ENCODE results near the gene PKNOX2. TPM values are rescaled to one million over a fixed set of nuclear protein-coding genes. Genes with fewer than 3 reads are reported as not detected.
A peak's percentile ranks its signal among the peaks of the same experiment; 100 is the strongest.

Gene PKNOX2
- total RNA-seq, 1 experiment from 2014 or later = not detected

GRCh38 chr11:125398994-125399640 lies 234.6 kb downstream of the PKNOX2 start:
- no peak for DNase-seq (ENCODE audit: low read depth in 1 of 2, low spot score in 2 of 2)
- Histone ChIP-seq H3K4me1 (replicated peaks) (no peaks in the 10 kb centered on the region), H3K36me3 (no peaks in the 10 kb centered on the region), H3K27ac (no peak overlapping the region), H3K4me3 (no peak overlapping the region), H3K27me3 (replicated peaks) (no peaks in the 10 kb centered on the region), H3K9me3 (replicated peaks) (no peaks in the 10 kb centered on the region)

GRCh38 chr11:125399945-125400344 lies 235.4 kb downstream of the PKNOX2 start:
- H3K27me3 ChIP-seq (replicated peaks) = no peaks in the 10 kb centered on the region
- no peak overlapping the region for H3K27ac ChIP-seq
- no peak for DNase-seq (ENCODE audit: low read depth in 1 of 2, low spot score in 2 of 2)
- no peaks in the 10 kb centered on the region for H3K9me3 ChIP-seq (replicated peaks)
- H3K36me3 ChIP-seq = no peaks in the 10 kb centered on the region
- H3K4me1 ChIP-seq (replicated peaks) = no peaks in the 10 kb centered on the region
- H3K4me3 ChIP-seq = no peak overlapping the region

GRCh38 chr11:125401235-125401634 lies 236.7 kb downstream of the PKNOX2 start:
- H3K4me1 ChIP-seq (replicated peaks) = no peaks in the 10 kb centered on the region
- no peaks in the 10 kb centered on the region for H3K27me3 ChIP-seq (replicated peaks)
- no peaks in the 10 kb centered on the region for H3K9me3 ChIP-seq (replicated peaks)
- no peak overlapping the region for H3K27ac ChIP-seq
- DNase-seq (ENCODE audit: low read depth in 1 of 2, low spot score in 2 of 2) = no peak
- H3K36me3 ChIP-seq = no peaks in the 10 kb centered on the region
- H3K4me3 ChIP-seq = no peak overlapping the region

- Histone ChIP-seq H3K9me3 (replicated peaks) (no peaks in the 10 kb centered on the region), H3K36me3 (no peaks in the 10 kb centered on the region), H3K4me3 (no peak overlapping the region), H3K27me3 (replicated peaks) (no peaks in the 10 kb centered on the region), H3K27ac (no peak overlapping the region), H3K4me1 (replicated peaks) (no peaks in the 10 kb centered on the region)
- no peak for DNase-seq (ENCODE audit: low read depth in 1 of 2, low spot score in 2 of 2)
Observed at GRCh38 chr11:125401746-125402145, 237.2 kb downstream of the PKNOX2 start.

GRCh38 chr11:125402435-125402834 lies 237.9 kb downstream of the PKNOX2 start:
- Histone ChIP-seq H3K36me3 (no peaks in the 10 kb centered on the region), H3K4me3 (no peak overlapping the region), H3K27ac (no peak overlapping the region), H3K4me1 (replicated peaks) (no peaks in the 10 kb centered on the region), H3K27me3 (replicated peaks) (no peaks in the 10 kb centered on the region), H3K9me3 (replicated peaks) (no peaks in the 10 kb centered on the region)
- no peak for DNase-seq (ENCODE audit: low read depth in 1 of 2, low spot score in 2 of 2)

- DNase-seq (ENCODE audit: low read depth in 1 of 2, low spot score in 2 of 2) = no peak
- no peaks in the 10 kb centered on the region for H3K36me3 ChIP-seq
- H3K4me3 ChIP-seq = no peak overlapping the region
- H3K4me1 ChIP-seq (replicated peaks) = no peaks in the 10 kb centered on the region
- H3K27me3 ChIP-seq (replicated peaks) = no peaks in the 10 kb centered on the region
- H3K9me3 ChIP-seq (replicated peaks) = no peaks in the 10 kb centered on the region
- H3K27ac ChIP-seq = no peak overlapping the region
Observed at GRCh38 chr11:125404157-125404810, 239.7 kb downstream of the PKNOX2 start.

GRCh38 chr11:125404811-125405790 lies 240.6 kb downstream of the PKNOX2 start:
- DNase-seq (ENCODE audit: low read depth in 1 of 2, low spot score in 2 of 2) = peak; percentile 11 to 50
- H3K36me3 ChIP-seq = no peaks in the 10 kb centered on the region
- no peaks in the 10 kb centered on the region for H3K27me3 ChIP-seq (replicated peaks)
- no peaks in the 10 kb centered on the region for H3K4me1 ChIP-seq (replicated peaks)
- no peaks in the 10 kb centered on the region for H3K9me3 ChIP-seq (replicated peaks)
- H3K4me3 ChIP-seq = no peak overlapping the region
- H3K27ac ChIP-seq = no peak overlapping the region

GRCh38 chr11:125407046-125407445 lies 242.5 kb downstream of the PKNOX2 start:
- Histone ChIP-seq H3K4me3 (no peak overlapping the region), H3K27ac (no peak overlapping the region), H3K9me3 (replicated peaks) (no peaks in the 10 kb centered on the region), H3K27me3 (replicated peaks) (no peaks in the 10 kb centered on the region), H3K4me1 (replicated peaks) (no peaks in the 10 kb centered on the region), H3K36me3 (no peaks in the 10 kb centered on the region)
- DNase-seq (ENCODE audit: low read depth in 1 of 2, low spot score in 2 of 2) = no peak

GRCh38 chr11:125408311-125408711 lies 243.8 kb downstream of the PKNOX2 start:
- no peaks in the 10 kb centered on the region for H3K36me3 ChIP-seq
- no peaks in the 10 kb centered on the region for H3K4me1 ChIP-seq (replicated peaks)
- H3K4me3 ChIP-seq = no peak overlapping the region
- H3K9me3 ChIP-seq (replicated peaks) = no peaks in the 10 kb centered on the region
- DNase-seq (ENCODE audit: low read depth in 1 of 2, low spot score in 2 of 2) = no peak
- H3K27me3 ChIP-seq (replicated peaks) = no peaks in the 10 kb centered on the region
- no peak overlapping the region for H3K27ac ChIP-seq

- Histone ChIP-seq H3K36me3 (no peaks in the 10 kb centered on the region), H3K4me3 (no peak overlapping the region), H3K27ac (no peak overlapping the region), H3K27me3 (replicated peaks) (no peaks in the 10 kb centered on the region), H3K9me3 (replicated peaks) (no peaks in the 10 kb centered on the region), H3K4me1 (replicated peaks) (no peaks in the 10 kb centered on the region)
- no peak for DNase-seq (ENCODE audit: low read depth in 1 of 2, low spot score in 2 of 2)
Observed at GRCh38 chr11:125410091-125410490, 245.5 kb downstream of the PKNOX2 start.

GRCh38 chr11:125412177-125412496 lies 247.6 kb downstream of the PKNOX2 start:
- Histone ChIP-seq H3K4me1 (replicated peaks) (no peaks in the 10 kb centered on the region), H3K36me3 (no peaks in the 10 kb centered on the region), H3K27me3 (replicated peaks) (no peaks in the 10 kb centered on the region), H3K4me3 (no peak overlapping the region), H3K9me3 (replicated peaks) (no peaks in the 10 kb centered on the region), H3K27ac (no peak overlapping the region)
- no peak for DNase-seq (ENCODE audit: low read depth in 1 of 2, low spot score in 2 of 2)

- Histone ChIP-seq H3K9me3 (replicated peaks) (no peaks in the 10 kb centered on the region), H3K27me3 (replicated peaks) (no peaks in the 10 kb centered on the region), H3K4me1 (replicated peaks) (no peaks in the 10 kb centered on the region), H3K36me3 (no peaks in the 10 kb centered on the region), H3K27ac (no peak overlapping the region), H3K4me3 (no peak overlapping the region)
- no peak for DNase-seq (ENCODE audit: low read depth in 1 of 2, low spot score in 2 of 2)
Observed at GRCh38 chr11:125412509-125412908, 248.0 kb downstream of the PKNOX2 start.

GRCh38 chr11:125413226-125413625 lies 248.7 kb downstream of the PKNOX2 start:
- DNase-seq (ENCODE audit: low read depth in 1 of 2, low spot score in 2 of 2) = no peak
- H3K4me3 ChIP-seq = no peak overlapping the region
- H3K9me3 ChIP-seq (replicated peaks) = no peaks in the 10 kb centered on the region
- H3K4me1 ChIP-seq (replicated peaks) = no peaks in the 10 kb centered on the region
- H3K27ac ChIP-seq = no peak overlapping the region
- no peaks in the 10 kb centered on the region for H3K36me3 ChIP-seq
- no peaks in the 10 kb centered on the region for H3K27me3 ChIP-seq (replicated peaks)

- Histone ChIP-seq H3K27me3 (replicated peaks) (no peaks in the 10 kb centered on the region), H3K4me3 (no peak overlapping the region), H3K36me3 (no peaks in the 10 kb centered on the region), H3K27ac (no peak overlapping the region), H3K4me1 (replicated peaks) (no peaks in the 10 kb centered on the region), H3K9me3 (replicated peaks) (no peaks in the 10 kb centered on the region)
- no peak for DNase-seq (ENCODE audit: low read depth in 1 of 2, low spot score in 2 of 2)
Observed at GRCh38 chr11:125414121-125414520, 249.6 kb downstream of the PKNOX2 start.

All from SJSA1 (cell line).